Measurements from ENCODE around the gene PAQR9. TPM values are rescaled to one million over a fixed set of nuclear protein-coding genes. Genes with fewer than 3 reads are reported as not detected.

PAQR9 gene
- total and polyA plus RNA-seq, 2 of the 13 experiments (the other 11 are each of a cell fraction or from before 2014, with no cell fraction given) = 3.7 to 10.3 TPM

GRCh38 chr3:142941373-142942123, 21.9 kb downstream of the PAQR9 start (continued):
- no peak for TF ChIP-seq SMAD9 (CRISPR knock-in tag; IDR thresholded peaks at IDR 0.05)
- TF ChIP-seq ZNF619 (CRISPR knock-in tag; IDR thresholded peaks at IDR 0.05) = no peak
- TF ChIP-seq ZSCAN21 (CRISPR knock-in tag; IDR thresholded peaks at IDR 0.05; ENCODE audit: borderline replicate concordance) = no peak
- peak; percentile 90 for TF ChIP-seq ZNF18 (CRISPR knock-in tag; IDR thresholded peaks at IDR 0.05; ENCODE audit: insufficient replicate concordance)
- TF ChIP-seq MYPOP (CRISPR knock-in tag; IDR thresholded peaks at IDR 0.05) = peak; percentile 61; the same call in 1 of the 2 replicates
- no peak for TF ChIP-seq TRIM22 (IDR thresholded peaks at IDR 0.05)
- peak; percentile 75 to 88; a peak in 3 of 4 replicates for TF ChIP-seq NR2F1 (CRISPR knock-in tag; IDR thresholded peaks at IDR 0.05)
- TF ChIP-seq DPF2 (CRISPR knock-in tag; IDR thresholded peaks at IDR 0.05; ENCODE audit: borderline replicate concordance, low read depth) = peak; percentile 95
- TF ChIP-seq ZNF7 (CRISPR knock-in tag; IDR thresholded peaks at IDR 0.05) = no peak
- TF ChIP-seq GRHL1 (CRISPR knock-in tag; conservative IDR thresholded peaks at IDR 0.05) = no peak
- no peak; the same call in 1 of the 2 replicates for TF ChIP-seq ZNF414 (CRISPR knock-in tag; IDR thresholded peaks at IDR 0.05)
- TF ChIP-seq ZNF550 (CRISPR knock-in tag; IDR thresholded peaks at IDR 0.05; ENCODE audit: borderline replicate concordance) = no peak
- no peak for TF ChIP-seq TP53 (CRISPR knock-in tag; conservative IDR thresholded peaks at IDR 0.05)
- no peak for TF ChIP-seq ZNF674 (CRISPR knock-in tag; IDR thresholded peaks at IDR 0.05; ENCODE audit: low read depth)
- TF ChIP-seq SNAPC2 (CRISPR knock-in tag; IDR thresholded peaks at IDR 0.05) = peak; percentile 55; the same call in 1 of the 2 replicates
- TF ChIP-seq ATF7 (IDR thresholded peaks at IDR 0.05) = no peak
- peak; percentile 28; the same call in 1 of the 2 replicates for TF ChIP-seq ATF7 (CRISPR knock-in tag; IDR thresholded peaks at IDR 0.05)
- peak; percentile 69; the same call in 1 of the 2 replicates for TF ChIP-seq JUN (CRISPR knock-in tag; IDR thresholded peaks at IDR 0.05)
- TF ChIP-seq DRAP1 (CRISPR knock-in tag; IDR thresholded peaks at IDR 0.05) = peak; percentile 78
- TF ChIP-seq CSRNP1 (CRISPR knock-in tag; IDR thresholded peaks at IDR 0.05) = peak; percentile 38; the same call in 1 of the 2 replicates
